ENCODE results near the gene TTLL10.
"Not testable (repeated sequence)": the region's sequence is repeated elsewhere in the genome, so short reads cannot be mapped to it uniquely, and the experiment has no call there.

TTLL10 gene

GRCh38 chr1:1136547-1137230, 37.0 kb upstream of the TTLL10 start:
- H3K9me3 ChIP-seq (replicated peaks in 1 of 11), result no peaks in the 10 kb centered on the region
- peaks cover 0 to 49% (median 0%) of the 10 kb centered on the region in 11 experiments; a peak in 11 of 22 replicates for H3K27me3 ChIP-seq
- H3K27ac ChIP-seq, result no peak overlapping the region; a peak in 1 of 22 replicates
- peak overlapping the region in 7 of 10 experiments; percentile 17 to 60 (median 29); a peak in 7 of 20 replicates for H3K4me3 ChIP-seq
- TF ChIP-seq Cebpa-rat (IDR thresholded peaks at IDR 0.05), result no peak
- H3K4me2 ChIP-seq, result peak overlapping the region; percentile 60 to 99 (median 89)
- H3K36me3 ChIP-seq, result no peaks in the 10 kb centered on the region
- peaks cover 12 to 76% (median 69%) of the 10 kb centered on the region in 10 experiments for H3K4me1 ChIP-seq
- peaks cover 0 to 21% (median 0%) of the 10 kb centered on the region in 11 experiments; a peak in 5 of 22 replicates for H4K20me1 ChIP-seq
- H3K9ac ChIP-seq, result peak overlapping the region in 2 of 11 experiments; percentile 41 to 42; a peak in 4 of 22 replicates

GRCh38 chr1:1137256-1138045, 36.2 kb upstream of the TTLL10 start:
- Histone ChIP-seq H3K9ac (peak overlapping the region in 4 of 11 experiments; percentile 26 to 31 (median 30); a peak in 1 of 22 replicates), H3K4me1 (peaks cover 12 to 77% (median 72%) of the 10 kb centered on the region in 10 experiments), H3K4me2 (peak overlapping the region; percentile 80 to 99 (median 89)), H3K27me3 (peaks cover 0 to 53% (median 0%) of the 10 kb centered on the region in 11 experiments; a peak in 12 of 22 replicates), H4K20me1 (peaks cover 0 to 24% (median 0%) of the 10 kb centered on the region in 11 experiments; a peak in 6 of 22 replicates), H3K36me3 (no peaks in the 10 kb centered on the region), H3K27ac (no peak overlapping the region), H3K4me3 (peak overlapping the region in 5 of 10 experiments; percentile 32 to 60 (median 44); a peak in 7 of 20 replicates), H3K9me3 (replicated peaks in 1 of 11) (no peaks in the 10 kb centered on the region)
- no peak for TF ChIP-seq Cebpa-rat (IDR thresholded peaks at IDR 0.05)

DNA sequence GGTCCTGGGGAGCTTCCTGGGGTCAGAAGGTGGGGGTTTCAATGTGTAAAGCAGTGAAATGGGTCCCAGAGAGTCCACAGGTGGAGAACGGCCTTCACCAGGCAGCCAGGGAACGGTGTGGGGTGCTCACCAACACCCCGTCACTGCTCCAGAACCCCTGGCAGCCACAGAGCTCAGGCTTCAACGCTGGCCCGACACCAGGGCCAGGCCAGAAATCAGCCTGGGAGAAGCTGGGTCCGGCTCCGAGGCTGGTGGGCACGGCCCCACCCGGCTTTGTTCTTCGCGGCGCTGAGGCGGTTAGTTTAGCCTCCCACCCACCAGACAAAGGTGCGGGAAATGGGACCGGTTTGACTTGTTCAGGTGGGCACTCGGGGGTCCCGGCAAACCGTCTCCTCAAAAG, 33.0 kb upstream of the TTLL10 start:
- Histone ChIP-seq H3K27me3 (peaks cover 0 to 68% (median 5%) of the 10 kb centered on the region in 11 experiments; a peak in 12 of 22 replicates), H3K27ac (no peak overlapping the region), H3K9me3 (replicated peaks in 1 of 11) (no peaks in the 10 kb centered on the region), H3K36me3 (no peaks in the 10 kb centered on the region), H3K4me3 (no peak overlapping the region), H3K4me1 (peaks cover 29 to 80% (median 77%) of the 10 kb centered on the region in 10 experiments), H3K4me2 (peak overlapping the region in 4 of 11 experiments; percentile 12 to 46 (median 34); a peak in 5 of 22 replicates), H4K20me1 (peaks cover 0 to 42% (median 0%) of the 10 kb centered on the region in 11 experiments; a peak in 6 of 22 replicates), H3K9ac (no peak overlapping the region)
- no peak for TF ChIP-seq Cebpa-rat (IDR thresholded peaks at IDR 0.05)

- H3K9ac ChIP-seq, result peak overlapping the region in 1 of 11 experiments; percentile 48; a peak in 1 of 22 replicates
- no peaks in the 10 kb centered on the region for H3K36me3 ChIP-seq
Observed at GRCh38 chr1:1141244-1141910, 32.3 kb upstream of the TTLL10 start.

GRCh38 chr1:1141911-1142250, 31.8 kb upstream of the TTLL10 start:
- no peaks in the 10 kb centered on the region for H3K9me3 ChIP-seq (replicated peaks in 1 of 11)
- no peak overlapping the region for H3K4me3 ChIP-seq
- peaks cover 0 to 56% (median 5%) of the 10 kb centered on the region in 11 experiments; a peak in 12 of 22 replicates for H3K27me3 ChIP-seq
- peak overlapping the region in 1 of 11 experiments; percentile 26; a peak in 1 of 22 replicates for H3K27ac ChIP-seq
- H3K36me3 ChIP-seq, result no peaks in the 10 kb centered on the region
- TF ChIP-seq Cebpa-rat (IDR thresholded peaks at IDR 0.05), result no peak
- H3K4me2 ChIP-seq, result peak overlapping the region in 9 of 11 experiments; percentile 21 to 94 (median 85); a peak in 16 of 22 replicates
- peaks cover 24 to 79% (median 70%) of the 10 kb centered on the region in 10 experiments for H3K4me1 ChIP-seq
- peak overlapping the region in 1 of 11 experiments; percentile 48; a peak in 1 of 22 replicates for H3K9ac ChIP-seq
- H4K20me1 ChIP-seq, result peaks cover 0 to 31% (median 0%) of the 10 kb centered on the region in 11 experiments; a peak in 4 of 22 replicates

More at GRCh38 chr1:1141244-1141910, 32.3 kb upstream of the TTLL10 start:
- no peaks in the 10 kb centered on the region for H3K9me3 ChIP-seq (replicated peaks in 1 of 11)
- no peak overlapping the region for H3K4me3 ChIP-seq
- H3K27me3 ChIP-seq, result peaks cover 0 to 61% (median 5%) of the 10 kb centered on the region in 11 experiments; a peak in 12 of 22 replicates
- peaks cover 0 to 35% (median 0%) of the 10 kb centered on the region in 11 experiments; a peak in 6 of 22 replicates for H4K20me1 ChIP-seq
- peak overlapping the region in 9 of 11 experiments; percentile 21 to 94 (median 85); a peak in 16 of 22 replicates for H3K4me2 ChIP-seq
- peak overlapping the region in 1 of 11 experiments; percentile 26; a peak in 1 of 22 replicates for H3K27ac ChIP-seq
- TF ChIP-seq Cebpa-rat (IDR thresholded peaks at IDR 0.05), result no peak
- H3K4me1 ChIP-seq, result peaks cover 29 to 80% (median 75%) of the 10 kb centered on the region in 10 experiments

- Histone ChIP-seq H4K20me1 (peaks cover 0 to 31% (median 0%) of the 10 kb centered on the region in 11 experiments; a peak in 4 of 22 replicates), H3K9ac (peak overlapping the region in 1 of 11 experiments; percentile 83; a peak in 1 of 22 replicates), H3K27me3 (peaks cover 0 to 51% (median 5%) of the 10 kb centered on the region in 11 experiments; a peak in 12 of 22 replicates), H3K4me1 (peaks cover 22 to 76% (median 65%) of the 10 kb centered on the region in 10 experiments), H3K4me2 (peak overlapping the region in 9 of 11 experiments; percentile 79 to 94 (median 87); a peak in 17 of 22 replicates)
- H3K27ac ChIP-seq; H3K9me3 ChIP-seq (replicated peaks in 1 of 11); H3K36me3 ChIP-seq; H3K4me3 ChIP-seq: not testable (repeated sequence)
Observed at GRCh38 chr1:1142352-1142751, 31.3 kb upstream of the TTLL10 start.

GRCh38 chr1:1142844-1143243, 30.8 kb upstream of the TTLL10 start:
- peaks cover 0 to 46% (median 5%) of the 10 kb centered on the region in 11 experiments; a peak in 12 of 22 replicates for H3K27me3 ChIP-seq
- no peak overlapping the region for H3K4me3 ChIP-seq
- H4K20me1 ChIP-seq, result peaks cover 0 to 31% (median 0%) of the 10 kb centered on the region in 11 experiments; a peak in 4 of 22 replicates
- no peaks in the 10 kb centered on the region for H3K9me3 ChIP-seq (replicated peaks in 1 of 11)
- no peak for TF ChIP-seq Cebpa-rat (IDR thresholded peaks at IDR 0.05)
- peak overlapping the region in 10 of 11 experiments; percentile 58 to 94 (median 86); a peak in 18 of 22 replicates for H3K4me2 ChIP-seq
- H3K27ac ChIP-seq, result peak overlapping the region in 1 of 11 experiments; percentile 84; a peak in 1 of 22 replicates
- no peaks in the 10 kb centered on the region for H3K36me3 ChIP-seq
- peaks cover 21 to 71% (median 60%) of the 10 kb centered on the region in 10 experiments for H3K4me1 ChIP-seq
- H3K9ac ChIP-seq, result peak overlapping the region in 3 of 11 experiments; percentile 76 to 83 (median 81); a peak in 4 of 22 replicates

- peak overlapping the region in 6 of 11 experiments; percentile 67 to 83 (median 78); a peak in 9 of 22 replicates for H3K9ac ChIP-seq
- H4K20me1 ChIP-seq, result peaks cover 0 to 29% (median 0%) of the 10 kb centered on the region in 11 experiments; a peak in 4 of 22 replicates
- no peaks in the 10 kb centered on the region for H3K9me3 ChIP-seq (replicated peaks in 1 of 11)
- peak overlapping the region in 5 of 11 experiments; percentile 69 to 86 (median 83); a peak in 7 of 22 replicates for H3K27ac ChIP-seq
- no peak overlapping the region; a peak in 2 of 20 replicates for H3K4me3 ChIP-seq
- H3K4me1 ChIP-seq, result peaks cover 21 to 63% (median 53%) of the 10 kb centered on the region in 10 experiments
- peak overlapping the region; percentile 50 to 94 (median 85) for H3K4me2 ChIP-seq
- no peak for TF ChIP-seq Cebpa-rat (IDR thresholded peaks at IDR 0.05)
- H3K27me3 ChIP-seq, result peaks cover 0 to 38% (median 5%) of the 10 kb centered on the region in 11 experiments; a peak in 12 of 22 replicates
- no peaks in the 10 kb centered on the region for H3K36me3 ChIP-seq
Observed at GRCh38 chr1:1143636-1144035, 30.0 kb upstream of the TTLL10 start.
